Tibial artery (tissue), 4 donors: ENCODE data around the gene MSX1.

Experiments used
- DNase-seq, 2 donors: peaks; one replicate each; pipeline ENCODE4 v3.0.0-alpha.2; 2019
- H3K27ac ChIP-seq, 2 donors: fragments of 200-600 bp; sonication (generic) in 1 of 2; 1 replicate in 1 of 2; 2 replicates in 1 of 2; pipeline ENCODE4 v1.5.1; 2018 to 2019; ENCODE audit warnings: mild to moderate bottlenecking in 1 of 2
- H3K27me3 ChIP-seq, 2 donors: fragments of 200-600 bp; sonication (generic) in 1 of 2; one replicate each; pipeline versions ENCODE4 v1.5.1 to v1.6.0; 2016 to 2019
- H3K36me3 ChIP-seq, 3 donors: fragments of 200-600 bp; sonication (generic) in 2 of 3; one replicate each; pipeline ENCODE4 v1.5.1; 2016 to 2019; ENCODE audit warnings: mild to moderate bottlenecking in 2 of 3
- H3K4me1 ChIP-seq, 4 donors: fragments of 200-600 bp; sonication (generic) in 2 of 4; 1 replicate in 3 of 4; 2 replicates in 1 of 4; pipeline ENCODE4 v1.5.1; 2016 to 2019
- H3K4me3 ChIP-seq, 2 donors: fragments of 200-600 bp; sonication (generic) in 1 of 2; 1 replicate in 1 of 2; 2 replicates in 1 of 2; pipeline ENCODE4 v1.5.1; 2018 to 2019; ENCODE audit warnings: mild to moderate bottlenecking in 2 of 2
- H3K9me3 ChIP-seq, 3 donors: fragments of 200-600 bp; sonication (generic) in 1 of 3; one replicate each; pipeline ENCODE4 v1.5.1; 2016 to 2019
- intact Hi-C: fragments of 100-400 bp; cut with DNase I; formaldehyde crosslinking; loops from one replicate; pipeline ENCODE4 v1.15.0; 2023; ENCODE audit warnings: low total_unique reads
- TF ChIP-seq, protein P1 (sequence below), 2 experiments: fragments of 200-600 bp in 1 of 2; fragments of 450-650 bp in 1 of 2; IDR thresholded peaks; one replicate each; pipeline ENCODE4 v1.5.1; 2017 to 2019; ENCODE audit warnings: antibody characterized with exemption in 2 of 2, mild to moderate bottlenecking in 1 of 2, moderate library complexity in 1 of 2

MSX1 gene

DNA sequence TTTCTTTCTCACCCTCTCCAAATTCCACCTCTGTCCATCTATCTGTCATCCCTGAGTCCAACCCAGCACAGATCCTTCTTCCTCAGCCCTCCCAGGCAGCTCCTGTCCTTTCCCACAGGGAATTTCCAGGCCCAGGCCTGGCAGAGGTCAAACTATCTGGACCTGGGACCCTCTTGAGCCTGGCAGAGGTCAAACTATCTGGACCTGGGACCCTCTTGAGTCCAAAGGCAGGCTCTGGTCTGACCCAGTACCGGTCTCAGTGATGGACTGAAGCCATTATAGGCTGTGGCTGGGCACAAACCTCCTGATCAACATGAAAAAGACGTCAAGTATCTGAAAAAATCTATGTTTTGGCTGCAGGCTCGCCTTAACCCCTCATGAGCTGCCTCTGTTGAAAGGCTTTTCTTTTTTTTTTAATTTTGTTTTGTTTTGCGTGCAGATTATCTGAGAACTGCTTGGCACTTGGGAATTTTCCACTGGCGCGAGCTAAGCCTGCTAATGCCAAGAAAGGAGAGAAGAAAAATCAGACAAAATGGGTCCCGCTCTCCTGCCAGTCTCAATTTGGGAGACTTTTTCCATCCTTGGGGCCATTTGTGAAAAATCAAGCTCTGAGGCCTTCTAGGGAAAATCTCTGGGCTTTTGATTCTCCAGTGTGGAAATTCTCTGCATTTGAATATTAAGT is 31.2 kb downstream of the MSX1 start:
- TF ChIP-seq, protein P1, sequence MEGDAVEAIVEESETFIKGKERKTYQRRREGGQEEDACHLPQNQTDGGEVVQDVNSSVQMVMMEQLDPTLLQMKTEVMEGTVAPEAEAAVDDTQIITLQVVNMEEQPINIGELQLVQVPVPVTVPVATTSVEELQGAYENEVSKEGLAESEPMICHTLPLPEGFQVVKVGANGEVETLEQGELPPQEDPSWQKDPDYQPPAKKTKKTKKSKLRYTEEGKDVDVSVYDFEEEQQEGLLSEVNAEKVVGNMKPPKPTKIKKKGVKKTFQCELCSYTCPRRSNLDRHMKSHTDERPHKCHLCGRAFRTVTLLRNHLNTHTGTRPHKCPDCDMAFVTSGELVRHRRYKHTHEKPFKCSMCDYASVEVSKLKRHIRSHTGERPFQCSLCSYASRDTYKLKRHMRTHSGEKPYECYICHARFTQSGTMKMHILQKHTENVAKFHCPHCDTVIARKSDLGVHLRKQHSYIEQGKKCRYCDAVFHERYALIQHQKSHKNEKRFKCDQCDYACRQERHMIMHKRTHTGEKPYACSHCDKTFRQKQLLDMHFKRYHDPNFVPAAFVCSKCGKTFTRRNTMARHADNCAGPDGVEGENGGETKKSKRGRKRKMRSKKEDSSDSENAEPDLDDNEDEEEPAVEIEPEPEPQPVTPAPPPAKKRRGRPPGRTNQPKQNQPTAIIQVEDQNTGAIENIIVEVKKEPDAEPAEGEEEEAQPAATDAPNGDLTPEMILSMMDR (IDR thresholded peaks at IDR 0.05) = no peak
- Histone ChIP-seq H3K9me3 (no peaks in the 10 kb centered on the region), H3K4me3 (no peak overlapping the region), H3K27ac (no peak overlapping the region), H3K4me1 (peaks cover 0 to 7% (median 0%) of the 10 kb centered on the region in 4 donors), H3K27me3 (peaks cover 0 to 13% of the 10 kb centered on the region in 2 donors), H3K36me3 (no peaks in the 10 kb centered on the region)
- peak in 1 of 2 donors; percentile 62 for DNase-seq
- intact Hi-C loops = no loop called here

DNA sequence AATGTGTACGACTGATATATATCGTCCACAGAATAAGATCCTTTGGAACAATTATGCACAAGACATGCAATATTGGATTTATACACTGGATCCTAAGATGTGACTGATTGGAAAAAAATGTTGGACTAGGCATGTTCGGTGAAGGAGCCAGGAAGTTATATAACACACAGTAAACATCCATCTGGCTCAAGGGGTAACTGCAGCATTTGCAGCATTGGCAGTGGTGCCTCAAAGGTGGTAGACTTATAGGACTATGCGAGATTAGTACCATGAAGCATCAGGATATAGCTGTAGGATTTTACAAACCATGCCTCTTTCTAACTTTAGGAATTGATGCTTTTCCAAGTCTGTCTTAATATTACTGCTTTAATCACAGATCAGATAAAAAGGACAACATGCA is 34.3 kb downstream of the MSX1 start:
- peaks cover 0 to 7% (median 0%) of the 10 kb centered on the region in 4 donors for H3K4me1 ChIP-seq
- TF ChIP-seq, protein P1 (IDR thresholded peaks at IDR 0.05) = no peak
- H3K27ac ChIP-seq = no peak overlapping the region
- intact Hi-C loops = no loop called here
- H3K36me3 ChIP-seq = no peaks in the 10 kb centered on the region
- peak in 1 of 2 donors; percentile 7 for DNase-seq
- H3K9me3 ChIP-seq = no peaks in the 10 kb centered on the region
- H3K27me3 ChIP-seq = no peaks in the 10 kb centered on the region
- H3K4me3 ChIP-seq = no peak overlapping the region

DNA sequence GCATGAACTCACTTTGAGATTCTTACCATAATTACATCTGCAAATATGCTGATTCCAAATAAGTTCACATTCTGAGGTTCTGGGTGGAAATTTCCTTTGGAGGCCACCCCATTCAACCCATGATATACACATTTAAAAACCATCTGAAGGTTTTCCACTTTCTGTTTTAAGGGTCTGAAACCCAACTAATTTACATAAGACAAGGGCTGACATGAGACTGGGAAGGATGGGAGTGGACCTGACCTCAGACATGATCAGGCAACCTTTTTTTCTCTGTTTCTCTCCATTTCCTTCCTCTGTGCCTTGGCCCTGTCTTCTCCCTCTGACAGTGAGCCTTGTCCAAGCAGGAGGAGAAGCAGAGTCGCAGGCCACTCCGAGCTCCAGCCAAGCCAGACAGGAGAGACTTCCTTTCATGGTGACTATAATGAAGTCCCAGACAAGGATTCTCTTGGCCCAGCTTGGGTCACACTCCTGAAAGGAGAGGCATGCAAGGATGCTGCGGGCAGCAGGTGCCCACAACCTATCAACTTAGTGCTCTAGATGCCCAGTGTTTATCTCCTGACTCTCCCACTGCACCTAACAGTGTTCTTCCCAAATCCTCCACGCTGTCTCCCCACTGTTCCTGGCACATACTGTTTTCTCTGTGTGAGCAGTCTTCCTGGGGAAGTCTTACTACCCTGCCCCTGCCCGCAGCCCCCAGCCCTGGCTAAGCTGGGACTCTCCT is 39.9 kb downstream of the MSX1 start:
- Histone ChIP-seq H3K27ac (no peak overlapping the region), H3K27me3 (peaks cover 0 to 3% of the 10 kb centered on the region in 2 donors), H3K4me1 (no peaks in the 10 kb centered on the region), H3K9me3 (no peaks in the 10 kb centered on the region), H3K4me3 (no peak overlapping the region), H3K36me3 (no peaks in the 10 kb centered on the region)
- peak in 1 of 2 donors; percentile 49 for DNase-seq
- intact Hi-C loops = no loop called here
- TF ChIP-seq, protein P1 (IDR thresholded peaks at IDR 0.05) = no peak

DNA sequence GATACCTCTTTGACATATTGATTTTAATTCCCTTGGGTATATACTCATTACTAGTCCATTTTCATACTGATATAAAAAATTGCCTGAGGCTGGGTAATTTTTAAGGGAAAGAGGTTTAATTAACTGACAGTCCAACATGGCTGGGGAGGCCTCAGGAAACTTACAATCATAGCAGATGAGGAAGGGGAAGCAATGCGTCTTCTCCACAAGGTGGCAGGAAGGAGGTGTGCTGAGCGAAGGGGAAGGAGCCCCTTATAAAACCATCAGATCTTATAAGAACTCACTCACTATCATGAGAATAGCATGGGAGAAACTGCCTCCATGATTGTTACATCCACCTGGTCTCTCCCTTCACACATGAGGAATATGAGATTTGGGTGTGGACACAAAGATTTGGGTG is 42.4 kb downstream of the MSX1 start:
- no peaks in the 10 kb centered on the region for H3K4me1 ChIP-seq
- no peak overlapping the region for H3K4me3 ChIP-seq
- peak in 1 of 2 donors; percentile 9 for DNase-seq
- H3K27ac ChIP-seq = no peak overlapping the region
- TF ChIP-seq, protein P1 (IDR thresholded peaks at IDR 0.05) = no peak
- H3K36me3 ChIP-seq = no peaks in the 10 kb centered on the region
- intact Hi-C loops = no loop called here
- H3K27me3 ChIP-seq = peaks cover 0 to 3% of the 10 kb centered on the region in 2 donors
- no peaks in the 10 kb centered on the region for H3K9me3 ChIP-seq

DNA sequence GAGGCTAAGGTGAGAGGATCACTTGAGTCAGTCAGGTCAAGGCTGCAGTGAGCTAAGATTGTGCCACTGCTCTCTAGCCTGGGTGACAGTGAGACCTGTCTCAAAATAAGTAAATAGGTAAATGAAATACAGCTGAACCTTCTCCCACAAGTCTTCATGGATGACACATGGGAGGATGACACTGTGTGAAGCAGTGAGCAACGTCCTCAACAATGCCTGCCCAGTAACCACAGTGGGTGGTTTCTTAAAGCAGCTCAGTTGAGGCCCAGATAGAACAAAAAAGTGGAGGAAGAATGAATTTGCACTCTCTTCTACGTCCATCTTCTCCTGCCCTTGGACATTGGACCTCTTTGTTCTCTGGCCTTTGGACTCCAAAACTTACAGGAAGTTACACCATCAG is 52.7 kb downstream of the MSX1 start:
- H3K27ac ChIP-seq = no peak overlapping the region
- intact Hi-C loops = no loop called here
- TF ChIP-seq, protein P1 (IDR thresholded peaks at IDR 0.05) = no peak
- no peaks in the 10 kb centered on the region for H3K36me3 ChIP-seq
- no peaks in the 10 kb centered on the region for H3K9me3 ChIP-seq
- no peak for DNase-seq
- H3K27me3 ChIP-seq = no peaks in the 10 kb centered on the region
- H3K4me3 ChIP-seq = no peak overlapping the region
- no peaks in the 10 kb centered on the region for H3K4me1 ChIP-seq
